GM19240 (cell line): ENCODE data around the gene NAPSA.
"Not testable (repeated sequence)": the region's sequence is repeated elsewhere in the genome, so short reads cannot be mapped to it uniquely, and the experiment has no call there.

Source experiments
- DNase-seq: peaks from one replicate; pipeline ENCODE4 v3.0.0; 2011; ENCODE audit warnings: low spot score; ENCODE audit not compliant: insufficient read length

Gene NAPSA

GRCh38 chr19:50365434-50366306, at the start of gene NAPSA:
Gene NAPSA (minus strand): TSS chr19:50365639. CDS start chr19:50365621, 18 bp downstream.
- DNase-seq = no peak

GRCh38 chr19:50413531-50413930, 48.1 kb upstream of the NAPSA start:
- DNase-seq = no peak

GRCh38 chr19:50413096-50413495, 47.7 kb upstream of the NAPSA start:
- DNase-seq = no peak

GRCh38 chr19:50412419-50412818, 47.0 kb upstream of the NAPSA start:
- DNase-seq = no peak

GRCh38 chr19:50410109-50410508, 44.7 kb upstream of the NAPSA start:
- no peak for DNase-seq

GRCh38 chr19:50409347-50409746, 43.9 kb upstream of the NAPSA start:
- DNase-seq = no peak

- DNase-seq = no peak
These were observed 41.4 kb upstream of the NAPSA start for GRCh38 chr19:50406829-50407228.

- no peak for DNase-seq
These were observed 40.8 kb upstream of the NAPSA start for GRCh38 chr19:50406156-50406820.

- DNase-seq = no peak
These were observed 37.3 kb upstream of the NAPSA start for GRCh38 chr19:50402544-50403301.

GRCh38 chr19:50401605-50402450, 36.4 kb upstream of the NAPSA start:
- no peak for DNase-seq

- DNase-seq = no peak
These were observed 33.9 kb upstream of the NAPSA start for GRCh38 chr19:50399368-50399745.

- DNase-seq = no peak
These were observed 33.4 kb upstream of the NAPSA start for GRCh38 chr19:50398675-50399367.

GRCh38 chr19:50394017-50394416, 28.6 kb upstream of the NAPSA start:
- DNase-seq = no peak

- no peak for DNase-seq
These were observed 28.1 kb upstream of the NAPSA start for GRCh38 chr19:50393589-50393988.

- DNase-seq = no peak
These were observed 27.3 kb upstream of the NAPSA start for GRCh38 chr19:50392759-50393158.

GRCh38 chr19:50390952-50391351, 25.5 kb upstream of the NAPSA start:
- DNase-seq = not testable (repeated sequence)

GRCh38 chr19:50390295-50390694, 24.9 kb upstream of the NAPSA start:
- not testable (repeated sequence) for DNase-seq

- no peak for DNase-seq
These were observed 22.4 kb upstream of the NAPSA start for GRCh38 chr19:50387868-50388245.

GRCh38 chr19:50387176-50387867, 21.9 kb upstream of the NAPSA start:
- no peak for DNase-seq
